ENCODE results near the gene ATF2. TPM values are rescaled to one million over a fixed set of nuclear protein-coding genes. Genes with fewer than 3 reads are reported as not detected.

ATF2 gene
- total RNA-seq, 2 experiments from 2014 or later: 46.9 to 48.5 TPM

DNA sequence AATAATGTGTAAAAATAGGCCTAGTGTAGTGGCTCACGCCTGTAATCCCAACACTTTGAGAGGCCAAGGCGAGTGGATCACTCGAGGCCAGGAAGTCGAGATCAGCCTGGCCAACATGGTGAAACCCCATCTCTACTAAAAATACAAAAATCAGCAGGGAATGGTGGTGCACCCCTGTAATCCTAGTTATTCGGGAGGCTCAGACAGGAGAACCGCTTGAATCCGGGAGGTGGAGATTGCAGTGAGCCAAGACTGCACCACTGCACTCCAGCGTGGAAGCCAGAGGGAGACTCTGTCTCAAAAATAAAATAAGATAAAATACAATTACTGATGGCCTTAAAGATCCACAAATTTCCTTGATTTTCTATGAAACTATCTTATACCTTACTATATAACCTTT lies 3.8 kb downstream of the ATF2 start:
- intact Hi-C loops (cut with micrococcal nuclease): no loop called here
- ChIA-PET POLR2A (no interaction called here), CTCF (no interaction called here)
- DNase-seq: no peak
- Mint-ChIP-seq H3K36me3 (peaks cover 5% of the 10 kb centered on the region), H3K27ac (no peak overlapping the region), H3K4me3 (no peak overlapping the region), H3K9me3 (no peaks in the 10 kb centered on the region), H3K4me1 (ENCODE audit: low read depth) (peaks cover 37% of the 10 kb centered on the region), H3K27me3 (no peaks in the 10 kb centered on the region)

DNA sequence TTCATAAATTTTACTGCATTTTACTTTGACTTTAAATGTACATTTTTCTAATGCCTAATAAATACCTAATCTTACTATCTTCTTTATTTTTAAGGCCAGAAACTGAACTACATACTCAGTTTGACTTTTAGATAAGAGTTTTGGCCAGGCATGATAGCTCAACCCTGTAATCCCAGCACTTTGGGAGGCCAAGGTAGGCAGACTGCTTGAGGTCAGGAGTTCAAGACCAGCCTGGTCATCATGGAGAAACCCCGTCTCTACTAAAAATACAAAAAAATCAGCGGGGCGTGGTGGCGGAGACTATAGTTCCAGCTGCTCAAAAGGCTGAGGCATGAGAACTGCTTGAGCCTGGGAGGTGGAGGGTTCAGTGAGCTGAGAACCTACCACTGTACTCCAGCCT lies 9.1 kb downstream of the ATF2 start:
- H3K27ac Mint-ChIP-seq: no peak overlapping the region
- no peaks in the 10 kb centered on the region for H3K9me3 Mint-ChIP-seq
- no peak overlapping the region for H3K4me3 Mint-ChIP-seq
- H3K4me1 Mint-ChIP-seq (ENCODE audit: low read depth): peaks cover 42% of the 10 kb centered on the region
- no peak for DNase-seq
- ChIA-PET POLR2A (no interaction called here), CTCF (no interaction called here)
- intact Hi-C loops (cut with micrococcal nuclease): no loop called here
- peaks cover 8% of the 10 kb centered on the region for H3K36me3 Mint-ChIP-seq
- no peaks in the 10 kb centered on the region for H3K27me3 Mint-ChIP-seq

DNA sequence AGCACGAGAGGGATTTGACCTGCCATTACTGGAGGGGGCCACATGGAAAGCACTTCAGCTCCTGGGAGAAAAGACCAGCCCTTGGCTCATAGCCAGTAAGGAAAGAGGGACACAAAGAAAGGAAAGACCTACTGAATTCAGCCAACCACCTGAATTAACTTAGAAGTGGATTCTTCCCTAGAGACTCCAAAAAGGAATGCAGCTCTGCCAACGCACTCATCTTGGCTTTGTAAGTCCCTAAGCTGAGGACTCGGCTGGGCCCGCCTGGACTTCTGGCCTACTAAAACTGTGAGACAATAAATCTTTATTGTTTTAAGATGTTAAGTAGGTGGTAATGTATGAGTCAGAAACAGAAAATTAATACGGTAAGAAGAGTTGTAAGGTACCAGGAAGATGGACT lies 11.5 kb downstream of the ATF2 start:
- ChIA-PET CTCF (no interaction called here), POLR2A (no interaction called here)
- H3K9me3 Mint-ChIP-seq: no peaks in the 10 kb centered on the region
- H3K4me3 Mint-ChIP-seq: no peak overlapping the region
- H3K27me3 Mint-ChIP-seq: no peaks in the 10 kb centered on the region
- DNase-seq: no peak
- intact Hi-C loops (cut with micrococcal nuclease): no loop called here
- H3K4me1 Mint-ChIP-seq (ENCODE audit: low read depth): peaks cover 49% of the 10 kb centered on the region
- H3K27ac Mint-ChIP-seq: no peak overlapping the region
- peaks cover 6% of the 10 kb centered on the region for H3K36me3 Mint-ChIP-seq

DNA sequence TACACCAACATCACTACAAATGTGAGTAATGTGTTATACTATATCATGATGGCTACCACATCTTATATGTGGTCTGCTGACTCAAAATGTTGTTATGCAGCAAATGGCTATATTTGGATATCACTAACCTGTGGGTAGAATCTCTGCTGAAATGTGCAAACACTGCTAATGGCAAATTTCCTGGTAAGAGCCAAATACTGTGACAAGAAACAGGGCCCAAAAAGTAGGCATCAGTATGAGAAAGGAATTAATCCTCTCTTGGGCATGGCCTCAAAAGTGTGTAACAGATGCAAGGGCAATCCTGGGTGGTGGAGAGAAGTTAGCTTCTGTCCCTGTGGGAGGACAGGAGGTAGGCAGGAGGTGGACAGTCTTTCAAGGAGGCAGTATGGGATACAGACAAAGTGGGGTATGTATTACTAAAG lies 13.3 kb downstream of the ATF2 start:
- Mint-ChIP-seq H3K4me3 (no peak overlapping the region), H3K4me1 (ENCODE audit: low read depth) (peaks cover 46% of the 10 kb centered on the region), H3K27me3 (no peaks in the 10 kb centered on the region), H3K27ac (peak overlapping the region; percentile 75), H3K36me3 (peaks cover 8% of the 10 kb centered on the region), H3K9me3 (no peaks in the 10 kb centered on the region)
- POLR2A ChIA-PET: no interaction called here
- intact Hi-C loops (cut with micrococcal nuclease): loop anchor here (1.0 to 5.0 kb wide), 6 partner anchors 14 to 402 kb away; partner anchors contain the start of genes ATF2 and ATP5MC3
- CTCF ChIA-PET: no interaction called here
- no peak for DNase-seq

DNA sequence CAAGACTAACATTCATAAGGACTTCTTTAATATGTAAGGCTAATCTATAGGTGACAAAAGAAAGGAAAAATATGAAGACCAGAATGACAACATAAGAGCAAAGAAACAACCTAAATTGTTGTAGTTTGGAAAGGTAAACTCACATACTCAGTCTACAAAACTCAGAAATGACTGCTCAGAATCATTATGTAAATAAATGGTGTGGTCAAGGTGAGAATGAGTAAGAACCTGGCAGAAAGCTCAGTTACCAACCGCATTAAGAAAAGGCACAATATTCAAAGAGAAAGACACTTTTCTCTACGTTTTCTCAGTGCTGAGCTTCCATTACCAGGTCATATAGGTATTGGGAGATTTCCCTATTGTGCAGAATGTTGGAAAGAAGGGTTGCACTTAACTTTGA lies 15.8 kb downstream of the ATF2 start:
- no peaks in the 10 kb centered on the region for H3K27me3 Mint-ChIP-seq
- intact Hi-C loops (cut with micrococcal nuclease): loop anchor here (5.0 kb wide), 3 partner anchors 75 to 400 kb away; no protein-coding TSS in a partner anchor
- peaks cover 16% of the 10 kb centered on the region for H3K36me3 Mint-ChIP-seq
- ChIA-PET POLR2A (interaction anchor here (1.1 kb wide), 1 partner anchor 13 kb away, joined by 3 read pairs; no protein-coding TSS in a partner anchor), CTCF (interaction anchor here (1.1 kb wide), 1 partner anchor 464 kb away, joined by 4 read pairs; no protein-coding TSS in a partner anchor)
- H3K4me3 Mint-ChIP-seq: no peak overlapping the region
- no peak overlapping the region for H3K27ac Mint-ChIP-seq
- no peak for DNase-seq
- no peaks in the 10 kb centered on the region for H3K9me3 Mint-ChIP-seq
- peaks cover 54% of the 10 kb centered on the region for H3K4me1 Mint-ChIP-seq (ENCODE audit: low read depth)

DNA sequence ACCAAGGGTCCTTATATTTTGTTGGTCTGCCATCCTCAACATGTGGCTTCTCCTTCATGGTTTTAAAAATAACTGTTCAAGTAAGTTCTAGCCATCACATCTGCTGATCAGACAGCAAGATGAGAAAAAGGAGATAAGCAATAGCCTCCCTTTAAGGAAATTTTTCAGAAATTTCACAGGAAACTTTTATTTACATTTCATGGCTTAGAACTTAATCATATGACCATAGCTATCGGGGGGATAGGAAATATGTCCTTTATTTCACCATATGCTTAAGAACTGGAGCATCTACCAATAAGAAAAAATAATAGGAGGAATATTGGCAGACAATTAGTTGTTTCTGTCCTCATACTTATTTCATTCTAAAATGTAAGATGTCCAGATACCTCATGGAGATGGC lies 16.2 kb downstream of the ATF2 start:
- H3K4me3 Mint-ChIP-seq: no peak overlapping the region
- no peak for DNase-seq
- POLR2A ChIA-PET: interaction anchor here (1.1 kb wide), 1 partner anchor 13 kb away, joined by 3 read pairs; no protein-coding TSS in a partner anchor
- no peaks in the 10 kb centered on the region for H3K9me3 Mint-ChIP-seq
- intact Hi-C loops (cut with micrococcal nuclease): loop anchor here (5.0 kb wide), 3 partner anchors 76 to 399 kb away; no protein-coding TSS in a partner anchor
- CTCF ChIA-PET: interaction anchor here (0.7 to 1.1 kb wide), 2 partner anchors 399 to 464 kb away, joined by 3 to 4 read pairs; no protein-coding TSS in a partner anchor
- H3K36me3 Mint-ChIP-seq: peaks cover 13% of the 10 kb centered on the region
- H3K4me1 Mint-ChIP-seq (ENCODE audit: low read depth): peaks cover 51% of the 10 kb centered on the region
- no peaks in the 10 kb centered on the region for H3K27me3 Mint-ChIP-seq
- H3K27ac Mint-ChIP-seq: no peak overlapping the region

DNA sequence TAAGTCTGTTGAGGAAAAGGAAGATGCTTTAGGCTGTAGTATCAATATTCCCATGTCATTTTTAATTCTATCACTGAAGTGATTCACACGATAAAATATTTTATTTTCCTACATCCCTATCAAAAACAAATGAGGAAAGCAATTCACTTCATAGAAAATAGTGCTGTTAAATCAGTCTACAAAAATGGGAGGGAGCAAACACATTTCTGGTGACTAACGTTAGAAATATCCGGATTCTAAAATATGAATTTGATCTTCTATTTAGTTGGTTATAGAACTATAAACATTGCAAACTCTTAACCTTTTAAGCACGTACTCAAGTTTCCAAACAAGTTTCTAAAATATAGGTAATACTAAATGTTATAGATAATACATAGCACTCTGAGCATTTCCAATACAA lies 20.8 kb downstream of the ATF2 start:
- H3K27me3 Mint-ChIP-seq: no peaks in the 10 kb centered on the region
- DNase-seq: no peak
- H3K9me3 Mint-ChIP-seq: no peaks in the 10 kb centered on the region
- ChIA-PET POLR2A (no interaction called here), CTCF (no interaction called here)
- H3K4me1 Mint-ChIP-seq (ENCODE audit: low read depth): peaks cover 25% of the 10 kb centered on the region
- no peak overlapping the region for H3K4me3 Mint-ChIP-seq
- no peak overlapping the region for H3K27ac Mint-ChIP-seq
- intact Hi-C loops (cut with micrococcal nuclease): no loop called here
- H3K36me3 Mint-ChIP-seq: peaks cover 26% of the 10 kb centered on the region

DNA sequence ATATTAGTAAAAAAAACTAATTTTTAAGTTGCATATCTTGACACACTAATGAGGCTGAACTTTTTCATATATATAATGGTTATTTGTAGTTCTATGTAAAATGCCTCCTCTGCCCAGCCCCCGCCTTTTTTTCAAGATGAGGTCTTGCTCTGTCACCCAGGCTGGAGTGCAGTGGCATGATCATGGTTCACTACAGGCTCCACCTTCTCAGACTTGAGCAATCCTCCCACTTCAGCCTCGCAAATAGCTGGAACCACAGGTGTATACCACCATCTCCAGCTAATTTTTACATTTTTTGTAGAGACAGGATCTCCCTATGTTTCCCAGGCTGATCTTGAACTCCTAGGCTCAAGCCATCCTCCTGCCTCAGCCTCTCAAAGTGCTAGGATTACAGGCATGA lies 24.3 kb downstream of the ATF2 start:
- H3K9me3 Mint-ChIP-seq: no peaks in the 10 kb centered on the region
- H3K36me3 Mint-ChIP-seq: peaks cover 14% of the 10 kb centered on the region
- ChIA-PET CTCF (no interaction called here), POLR2A (no interaction called here)
- intact Hi-C loops (cut with micrococcal nuclease): no loop called here
- H3K4me1 Mint-ChIP-seq (ENCODE audit: low read depth): peaks cover 13% of the 10 kb centered on the region
- no peak for DNase-seq
- H3K27me3 Mint-ChIP-seq: no peaks in the 10 kb centered on the region
- no peak overlapping the region for H3K4me3 Mint-ChIP-seq
- H3K27ac Mint-ChIP-seq: no peak overlapping the region

DNA sequence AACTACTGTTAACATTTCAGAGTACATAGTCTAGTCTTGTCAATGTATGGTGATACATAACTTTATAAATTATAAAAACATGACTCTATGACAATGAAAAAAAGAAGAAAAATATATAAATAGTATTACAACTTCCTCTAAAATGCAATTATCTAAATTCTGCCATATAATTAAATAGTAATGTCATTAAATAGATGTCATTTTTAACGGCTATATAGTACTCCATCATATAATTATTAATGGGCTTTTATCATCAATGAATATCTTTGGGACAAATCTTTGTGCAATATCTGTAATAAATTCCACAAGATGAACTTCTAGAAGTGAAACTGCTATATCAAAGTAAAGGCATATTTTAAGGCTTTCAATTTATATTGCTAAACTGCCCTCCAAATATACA lies 24.8 kb downstream of the ATF2 start:
- H3K27me3 Mint-ChIP-seq: no peaks in the 10 kb centered on the region
- intact Hi-C loops (cut with micrococcal nuclease): no loop called here
- no peaks in the 10 kb centered on the region for H3K9me3 Mint-ChIP-seq
- ChIA-PET POLR2A (no interaction called here), CTCF (no interaction called here)
- no peak for DNase-seq
- H3K36me3 Mint-ChIP-seq: peaks cover 17% of the 10 kb centered on the region
- no peak overlapping the region for H3K27ac Mint-ChIP-seq
- peaks cover 14% of the 10 kb centered on the region for H3K4me1 Mint-ChIP-seq (ENCODE audit: low read depth)
- no peak overlapping the region for H3K4me3 Mint-ChIP-seq

DNA sequence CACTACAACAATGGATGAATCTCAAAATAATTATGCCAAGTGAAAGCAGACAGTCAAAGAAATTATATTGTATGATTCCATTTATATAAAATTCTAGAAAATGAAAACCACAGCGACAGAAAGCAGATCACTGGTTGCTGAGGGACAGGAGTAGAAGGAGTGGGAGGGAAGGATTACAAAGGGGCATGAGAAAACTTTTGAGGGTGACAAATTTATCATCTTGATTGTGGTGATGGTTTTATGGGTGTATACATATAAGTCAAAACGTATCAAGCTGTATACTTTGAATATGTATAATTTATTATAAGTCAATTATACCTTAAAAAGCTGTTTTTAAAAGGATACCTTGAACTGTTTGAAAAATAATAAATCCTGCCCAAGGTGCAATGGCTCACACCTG lies 27.7 kb downstream of the ATF2 start:
- Mint-ChIP-seq H3K27me3 (no peaks in the 10 kb centered on the region), H3K9me3 (no peaks in the 10 kb centered on the region), H3K4me3 (no peak overlapping the region), H3K36me3 (peaks cover 18% of the 10 kb centered on the region), H3K27ac (no peak overlapping the region), H3K4me1 (ENCODE audit: low read depth) (peaks cover 26% of the 10 kb centered on the region)
- no peak for DNase-seq
- ChIA-PET POLR2A (no interaction called here), CTCF (interaction anchor here (1.4 kb wide), 1 partner anchor 65 kb away, joined by 3 read pairs; no protein-coding TSS in a partner anchor)
- intact Hi-C loops (cut with micrococcal nuclease): no loop called here

DNA sequence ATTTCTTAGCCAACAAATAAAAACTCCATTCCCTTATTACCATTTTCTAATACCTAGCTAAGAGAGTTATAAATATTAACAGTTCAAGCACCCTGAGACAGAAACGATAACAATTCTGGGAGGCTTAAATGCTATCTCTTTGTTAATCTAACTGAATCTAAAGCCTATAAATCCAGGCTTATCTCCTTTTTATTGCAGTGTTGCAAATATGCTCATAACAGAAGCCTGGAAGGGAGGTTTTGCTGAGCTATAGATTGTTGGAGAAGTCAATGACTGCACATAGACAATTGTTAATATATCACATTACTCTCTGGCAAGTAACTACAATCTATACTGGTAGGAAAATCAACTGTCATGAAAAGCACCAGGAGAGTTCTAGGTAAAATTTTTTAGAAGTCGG lies 30.2 kb downstream of the ATF2 start:
- intact Hi-C loops (cut with micrococcal nuclease): no loop called here
- peaks cover 26% of the 10 kb centered on the region for H3K4me1 Mint-ChIP-seq (ENCODE audit: low read depth)
- ChIA-PET POLR2A (no interaction called here), CTCF (interaction anchor here (0.6 kb wide), 1 partner anchor 63 kb away, joined by 4 read pairs; no protein-coding TSS in a partner anchor)
- no peaks in the 10 kb centered on the region for H3K27me3 Mint-ChIP-seq
- DNase-seq: no peak
- H3K27ac Mint-ChIP-seq: no peak overlapping the region
- H3K36me3 Mint-ChIP-seq: peaks cover 23% of the 10 kb centered on the region
- H3K4me3 Mint-ChIP-seq: no peak overlapping the region
- H3K9me3 Mint-ChIP-seq: no peaks in the 10 kb centered on the region

DNA sequence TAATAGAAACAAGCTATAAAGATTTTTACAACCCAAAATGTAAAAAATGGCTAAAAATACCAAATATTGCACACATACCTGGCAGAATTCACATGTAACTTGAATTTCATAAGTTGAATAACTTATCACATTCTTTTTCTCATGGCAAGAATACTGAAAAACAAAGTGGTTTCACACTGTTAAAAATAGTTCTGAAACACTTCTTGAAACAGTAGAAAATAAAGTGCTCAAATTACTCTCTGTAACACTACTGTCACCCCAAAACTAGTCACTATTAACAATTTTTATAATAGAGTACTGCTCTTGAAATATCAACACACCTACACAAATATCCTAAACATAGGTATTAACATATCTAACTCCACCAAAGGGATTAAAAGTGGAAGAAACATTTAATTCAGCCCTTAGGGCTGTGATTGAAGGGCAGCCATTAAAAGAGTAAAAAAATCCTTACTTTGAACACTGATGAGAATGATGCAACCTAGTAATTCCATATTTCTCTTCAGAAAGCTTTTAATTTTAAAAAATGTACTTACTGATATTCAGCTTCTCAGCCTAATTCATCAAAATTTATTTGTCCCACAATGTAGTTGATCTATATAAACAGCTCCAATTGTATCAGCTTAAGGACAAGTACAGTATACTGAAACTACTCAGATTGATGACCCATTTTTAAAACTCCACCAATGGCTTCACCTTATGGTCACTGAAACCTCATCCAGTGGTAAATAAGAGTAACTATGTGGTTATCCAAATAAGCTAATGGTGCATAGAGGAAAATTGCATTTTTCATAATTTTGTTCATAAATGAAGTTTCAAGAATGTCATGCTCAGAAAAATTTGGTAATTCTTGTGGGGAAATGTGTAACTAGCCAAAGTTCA lies 31.4 kb downstream of the ATF2 start:
- H3K9me3 Mint-ChIP-seq: no peaks in the 10 kb centered on the region
- no peak overlapping the region for H3K27ac Mint-ChIP-seq
- peaks cover 20% of the 10 kb centered on the region for H3K36me3 Mint-ChIP-seq
- no peak overlapping the region for H3K4me3 Mint-ChIP-seq
- no peak for DNase-seq
- POLR2A ChIA-PET: no interaction called here
- intact Hi-C loops (cut with micrococcal nuclease): no loop called here
- CTCF ChIA-PET: interaction anchor here (0.7 to 0.9 kb wide), 2 partner anchors 19 to 441 kb away, joined by 3 read pairs; no protein-coding TSS in a partner anchor
- no peaks in the 10 kb centered on the region for H3K27me3 Mint-ChIP-seq
- peaks cover 24% of the 10 kb centered on the region for H3K4me1 Mint-ChIP-seq (ENCODE audit: low read depth)

DNA sequence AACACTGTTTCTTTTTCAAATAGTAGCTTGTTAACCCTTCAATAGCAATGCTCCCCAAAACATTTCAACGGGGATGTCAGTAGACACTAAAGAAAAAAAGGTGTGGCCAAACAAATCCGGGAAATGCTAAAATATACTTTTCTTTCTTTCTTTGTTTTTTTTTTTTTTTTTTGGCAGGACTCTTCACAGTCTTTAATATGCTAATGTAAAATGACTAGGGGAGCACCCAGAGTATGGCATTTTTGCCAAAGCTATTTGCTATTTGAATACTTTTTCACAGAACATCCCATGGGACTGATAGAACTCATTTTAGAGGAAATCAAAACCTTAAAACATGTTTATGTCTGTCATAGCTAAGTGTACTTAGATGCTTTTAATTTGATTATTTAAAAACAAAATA lies 32.1 kb downstream of the ATF2 start:
- Mint-ChIP-seq H3K9me3 (no peaks in the 10 kb centered on the region), H3K36me3 (peaks cover 20% of the 10 kb centered on the region)
- CTCF ChIA-PET: no interaction called here

More for the DNA sequence above, 32.1 kb downstream of the ATF2 start:
- peaks cover 27% of the 10 kb centered on the region for H3K4me1 Mint-ChIP-seq (ENCODE audit: low read depth)
- no peak overlapping the region for H3K4me3 Mint-ChIP-seq
- intact Hi-C loops (cut with micrococcal nuclease): no loop called here
- no peak overlapping the region for H3K27ac Mint-ChIP-seq
- POLR2A ChIA-PET: no interaction called here
- DNase-seq: no peak
- no peaks in the 10 kb centered on the region for H3K27me3 Mint-ChIP-seq
